Activated CD8-positive, alpha-beta memory T cell treated with anti-CD3 and anti-CD28 coated beads, Interleukin-2, amount 50 U/mL, for 24 hours (primary cell): ENCODE measurements around the gene ZNF140.

Source experiments
- DNase-seq: peaks from one replicate; pipeline ENCODE4 v3.0.0-alpha.2; 2020; ENCODE audit errors: extremely low read depth

Gene ZNF140

DNA sequence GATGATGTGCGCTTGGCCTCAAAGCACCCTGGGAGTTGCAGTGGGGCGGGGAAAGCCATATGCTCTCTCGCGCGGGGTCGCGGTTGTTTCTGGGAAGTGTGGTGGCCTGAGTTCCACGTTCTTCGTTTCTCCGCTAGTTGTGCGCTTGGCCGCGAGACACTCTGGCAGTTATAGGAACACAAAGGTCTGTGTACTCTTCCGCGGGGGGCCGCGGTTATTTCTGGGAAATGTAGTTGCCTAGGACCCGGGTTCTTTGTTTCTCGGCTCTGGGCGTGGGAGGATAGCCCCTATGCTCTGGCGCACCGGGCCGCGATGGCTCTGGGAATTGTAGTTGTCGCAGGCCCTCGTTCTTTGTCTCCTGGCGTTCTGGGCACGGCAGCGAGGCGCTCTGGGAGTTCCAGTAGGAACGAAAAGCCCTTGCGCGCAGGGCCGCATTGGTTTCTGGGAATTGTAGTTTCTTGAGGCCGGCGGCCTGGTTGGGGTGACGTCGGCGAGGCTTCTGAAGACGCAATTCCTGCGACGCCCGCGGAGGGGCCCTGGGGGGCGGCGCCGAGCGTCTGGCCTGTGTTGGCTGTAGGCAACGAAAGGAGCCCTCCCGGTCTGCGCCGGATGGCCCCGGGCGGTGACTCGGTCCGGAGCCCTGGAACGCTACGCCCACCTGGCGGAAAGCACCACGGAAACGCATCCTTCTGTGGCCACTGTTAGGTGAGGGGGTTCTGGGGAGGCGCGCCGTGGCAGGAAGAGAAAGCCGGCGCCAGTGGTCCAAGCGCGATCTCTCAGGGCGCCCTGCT lies at the start of gene ZNF140:
ZNF140 (plus strand) TSS at position 556 of the 791 bp plus-strand sequence. CDS start 398 bp downstream, outside the sequence.
- DNase-seq = peak; percentile 83

DNA sequence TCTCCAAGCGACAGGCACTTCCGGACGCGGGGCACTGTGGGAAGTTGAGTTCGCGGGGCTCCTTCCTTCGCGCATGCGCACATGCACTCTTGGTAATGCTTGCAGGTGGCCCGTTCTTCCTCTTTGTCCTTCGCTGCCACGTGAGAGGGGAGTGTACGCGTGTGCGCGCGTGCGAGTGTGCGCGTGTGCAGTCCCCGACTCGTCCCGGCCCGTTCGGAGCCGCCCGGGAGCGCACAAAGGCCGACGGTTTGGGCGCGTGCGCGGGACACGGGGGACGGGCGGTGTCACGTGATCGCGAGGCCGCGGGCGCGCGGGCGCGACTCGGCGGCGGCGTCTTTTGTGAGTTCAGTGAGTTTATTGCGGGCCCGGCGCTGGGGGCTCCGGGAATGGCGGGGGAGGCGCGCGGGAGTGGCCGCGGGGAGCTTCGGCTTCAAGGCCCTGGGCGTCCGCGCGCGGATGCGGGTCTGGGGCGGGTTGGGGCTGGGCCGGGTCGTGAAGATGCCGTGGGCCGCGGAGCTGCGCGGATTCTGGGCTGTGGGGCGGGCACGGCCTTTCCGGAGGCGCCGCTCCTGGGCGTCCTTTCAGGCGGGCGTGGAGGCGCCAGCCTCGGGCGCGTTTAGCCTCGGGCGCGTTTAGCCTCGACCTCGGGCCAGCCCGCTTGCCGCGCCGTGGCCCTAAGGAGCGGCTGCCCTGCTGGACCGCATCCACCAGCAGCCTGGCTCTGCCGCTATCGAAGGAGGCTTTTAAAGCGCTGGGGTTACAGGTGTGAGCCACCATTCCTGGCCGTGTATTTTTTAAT lies 43.3 kb upstream of the ZNF140 start, which contains the start of gene ZNF84:
ZNF84 (plus strand) TSS at position 303 of the 799 bp plus-strand sequence. CDS start 3,959 bp downstream, outside the sequence.
- peak; percentile 91 for DNase-seq

DNA sequence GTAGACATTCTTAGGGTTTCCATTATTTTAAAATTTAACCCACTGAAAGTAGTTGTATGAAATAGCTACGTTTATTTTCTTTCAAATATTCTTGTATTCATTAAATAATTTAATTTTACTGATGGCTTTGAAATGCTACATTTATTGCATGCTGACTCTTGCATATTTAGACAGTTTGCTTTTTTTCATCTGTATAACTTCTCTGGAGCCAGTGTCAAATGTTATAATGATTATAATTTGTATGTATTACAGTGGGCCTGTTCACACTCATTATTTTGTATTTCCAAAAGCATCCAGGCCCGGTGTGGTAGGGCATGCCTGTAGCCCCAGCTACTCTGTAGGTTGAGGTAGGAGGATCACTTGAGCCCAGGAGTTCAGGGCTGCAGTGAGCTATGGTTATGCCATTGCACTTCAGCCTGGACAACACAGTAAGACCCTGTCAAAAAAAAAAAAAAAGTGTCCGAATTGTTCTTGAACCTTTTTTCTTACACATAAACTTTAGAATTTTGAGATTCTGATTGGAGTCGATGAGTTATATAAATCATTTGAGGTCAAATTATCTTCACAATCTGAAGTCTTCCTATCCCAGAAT lies 42.5 kb upstream of the ZNF140 start:
- DNase-seq = no peak

DNA sequence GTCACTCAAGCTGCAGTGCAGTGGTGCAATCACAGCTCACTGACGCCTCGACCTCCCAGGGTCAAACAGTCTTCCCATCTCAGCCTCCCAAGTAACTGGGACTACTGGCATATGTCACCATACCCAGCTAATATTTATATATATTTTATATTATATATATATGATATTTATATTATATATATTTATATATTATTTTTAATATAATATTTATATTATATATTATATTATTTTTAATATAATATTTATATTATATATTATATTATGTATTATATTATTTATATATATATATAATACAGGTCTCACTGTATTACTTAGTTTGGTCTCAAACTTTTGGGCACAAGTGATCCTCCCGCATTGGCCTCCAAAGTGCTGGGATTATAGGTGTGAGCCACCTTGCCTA lies 34.0 kb upstream of the ZNF140 start:
- DNase-seq = no peak

DNA sequence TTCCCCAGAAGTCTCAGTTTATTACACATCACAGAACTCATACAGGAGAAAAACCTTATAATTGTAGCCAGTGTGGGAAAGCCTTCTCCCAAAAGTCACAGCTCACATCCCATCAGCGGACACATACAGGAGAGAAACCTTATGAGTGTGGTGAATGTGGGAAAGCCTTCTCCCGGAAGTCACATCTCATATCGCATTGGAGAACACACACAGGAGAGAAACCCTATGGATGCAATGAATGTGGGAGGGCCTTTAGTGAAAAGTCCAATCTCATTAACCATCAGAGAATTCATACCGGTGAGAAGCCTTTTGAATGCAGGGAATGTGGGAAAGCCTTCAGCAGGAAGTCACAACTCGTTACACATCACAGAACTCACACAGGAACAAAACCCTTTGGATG lies 23.3 kb upstream of the ZNF140 start:
- DNase-seq = no peak

DNA sequence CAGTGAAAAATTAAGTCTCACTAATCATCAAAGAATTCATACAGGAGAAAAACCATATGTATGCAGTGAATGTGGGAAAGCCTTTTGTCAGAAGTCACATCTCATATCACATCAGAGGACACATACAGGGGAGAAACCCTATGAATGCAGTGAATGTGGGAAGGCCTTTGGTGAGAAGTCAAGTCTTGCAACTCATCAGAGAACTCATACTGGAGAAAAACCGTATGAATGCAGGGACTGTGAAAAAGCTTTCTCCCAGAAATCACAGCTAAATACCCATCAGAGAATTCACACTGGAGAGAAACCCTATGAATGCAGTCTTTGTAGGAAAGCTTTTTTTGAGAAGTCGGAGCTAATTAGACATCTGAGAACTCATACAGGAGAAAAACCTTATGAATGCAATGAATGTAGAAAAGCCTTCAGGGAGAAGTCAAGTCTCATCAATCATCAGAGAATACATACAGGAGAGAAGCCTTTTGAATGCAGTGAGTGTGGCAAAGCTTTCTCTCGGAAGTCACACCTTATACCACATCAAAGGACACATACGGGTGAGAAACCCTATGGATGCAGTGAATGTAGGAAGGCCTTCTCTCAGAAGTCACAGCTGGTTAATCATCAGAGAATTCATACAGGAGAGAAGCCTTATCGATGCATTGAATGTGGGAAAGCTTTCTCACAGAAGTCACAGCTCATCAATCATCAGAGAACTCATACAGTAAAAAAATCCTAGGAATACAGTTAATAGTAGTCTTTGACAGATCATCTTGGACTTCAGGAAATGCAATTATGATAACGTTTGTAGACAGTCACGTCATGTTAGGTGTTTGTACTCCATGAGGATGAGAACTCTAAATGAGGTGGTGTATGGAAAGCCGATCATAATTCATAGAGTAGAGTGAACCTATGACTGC lies 22.3 kb upstream of the ZNF140 start:
- no peak for DNase-seq

DNA sequence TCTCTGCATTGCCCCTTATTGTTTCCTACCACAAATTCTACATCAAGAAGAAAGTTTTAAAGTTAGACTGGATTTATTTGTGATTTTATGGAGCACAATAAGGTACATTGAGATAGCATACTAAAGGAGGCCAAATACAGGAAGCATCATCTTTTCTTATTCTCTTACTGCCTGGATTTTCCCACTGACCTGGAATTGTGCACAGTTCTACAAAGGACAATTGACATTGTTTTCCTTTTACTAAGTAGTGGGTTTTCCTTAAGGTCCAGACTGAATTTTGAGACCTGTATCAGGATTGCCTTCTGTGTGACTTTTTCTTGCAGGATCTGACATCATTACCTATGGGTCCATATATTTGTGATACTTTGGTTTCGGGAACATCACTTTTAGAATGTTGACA lies 18.8 kb upstream of the ZNF140 start:
- no peak for DNase-seq

DNA sequence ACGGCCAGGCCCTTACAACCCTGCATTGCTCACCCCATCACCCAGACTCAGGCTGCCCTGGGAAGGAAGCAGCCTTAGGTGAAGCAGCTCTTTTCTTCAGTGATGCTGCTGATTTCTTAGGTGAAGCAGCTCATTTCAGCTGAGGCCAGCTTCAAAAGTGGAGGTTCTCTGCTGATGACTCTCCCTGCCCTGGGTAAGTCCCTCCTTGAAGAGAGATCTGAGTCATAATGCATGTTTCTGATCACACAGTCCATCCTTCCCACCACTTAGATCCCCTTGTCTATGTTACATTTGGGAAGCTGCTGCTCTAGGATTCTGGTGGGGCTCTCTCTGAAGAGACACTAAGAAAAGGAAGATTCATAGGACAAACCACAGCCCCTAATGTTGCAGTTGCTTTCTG lies 17.2 kb upstream of the ZNF140 start:
- no peak for DNase-seq

- DNase-seq = no peak
Observed at GRCh38 chr12:133073836-133074235, 6.9 kb upstream of the ZNF140 start.

GRCh38 chr12:133080026-133080367 lies 726 bp upstream of the ZNF140 start:
- DNase-seq = peak; percentile 92

DNA sequence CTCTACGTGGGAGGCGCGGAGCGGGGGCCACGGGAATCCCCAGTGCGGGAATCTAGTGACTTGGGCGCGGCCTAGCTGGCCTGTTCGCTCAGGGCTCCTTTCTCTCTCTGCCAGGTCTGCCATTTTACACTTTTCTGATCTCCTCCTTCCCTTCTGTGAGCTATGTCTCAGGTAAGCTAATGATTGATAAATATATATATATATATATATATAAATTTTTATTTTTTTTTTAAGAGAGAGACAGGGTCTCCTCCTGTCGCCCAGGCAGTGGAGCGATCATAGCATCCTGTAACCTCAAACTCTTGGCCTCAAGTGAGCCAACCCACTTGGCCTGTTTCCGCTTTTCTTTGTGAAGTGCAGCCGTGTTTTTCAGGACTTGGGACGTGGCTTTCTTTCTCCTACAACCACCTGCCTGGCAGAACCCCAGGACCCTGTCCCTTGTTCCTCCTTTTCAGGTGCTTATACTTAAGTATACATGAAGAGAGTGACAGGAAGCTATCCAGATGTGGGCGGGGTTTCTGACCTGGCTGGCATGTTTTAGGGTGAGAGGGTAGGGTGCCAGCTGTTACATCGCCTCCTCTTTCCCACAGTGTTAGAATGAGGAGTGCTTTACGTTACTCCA lies 547 bp downstream of the ZNF140 start:
- no peak for DNase-seq

- DNase-seq = no peak
Observed at GRCh38 chr12:133083345-133083744, 2.6 kb downstream of the ZNF140 start.

DNA sequence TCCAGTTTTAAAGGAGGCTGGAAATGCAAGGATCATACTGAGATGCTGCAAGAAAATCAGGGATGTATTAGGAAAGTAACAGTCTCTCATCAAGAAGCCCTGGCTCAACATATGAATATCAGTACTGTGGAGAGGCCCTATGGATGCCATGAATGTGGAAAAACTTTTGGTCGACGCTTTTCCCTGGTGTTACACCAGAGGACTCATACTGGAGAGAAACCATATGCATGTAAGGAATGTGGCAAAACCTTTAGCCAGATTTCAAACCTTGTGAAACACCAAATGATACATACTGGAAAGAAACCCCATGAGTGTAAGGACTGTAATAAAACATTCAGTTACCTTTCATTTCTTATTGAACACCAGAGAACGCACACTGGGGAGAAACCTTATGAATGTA lies 24.9 kb downstream of the ZNF140 start:
- DNase-seq = no peak

DNA sequence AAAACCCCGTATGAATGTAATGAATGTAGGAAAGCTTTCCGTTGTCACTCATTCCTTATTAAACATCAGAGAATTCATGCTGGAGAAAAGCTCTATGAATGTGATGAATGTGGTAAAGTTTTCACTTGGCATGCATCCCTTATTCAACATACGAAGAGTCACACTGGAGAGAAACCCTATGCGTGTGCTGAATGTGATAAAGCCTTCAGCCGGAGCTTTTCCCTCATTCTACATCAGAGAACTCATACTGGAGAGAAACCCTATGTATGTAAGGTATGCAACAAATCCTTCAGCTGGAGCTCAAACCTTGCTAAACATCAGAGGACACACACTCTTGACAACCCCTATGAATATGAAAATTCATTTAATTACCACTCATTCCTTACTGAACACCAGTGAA lies 25.5 kb downstream of the ZNF140 start:
- no peak for DNase-seq

- no peak for DNase-seq
Observed at GRCh38 chr12:133107121-133107520, 26.4 kb downstream of the ZNF140 start.

GRCh38 chr12:133108150-133108549 lies 27.4 kb downstream of the ZNF140 start:
- no peak for DNase-seq

- DNase-seq = no peak
Observed at GRCh38 chr12:133120385-133121191, 39.9 kb downstream of the ZNF140 start.

DNA sequence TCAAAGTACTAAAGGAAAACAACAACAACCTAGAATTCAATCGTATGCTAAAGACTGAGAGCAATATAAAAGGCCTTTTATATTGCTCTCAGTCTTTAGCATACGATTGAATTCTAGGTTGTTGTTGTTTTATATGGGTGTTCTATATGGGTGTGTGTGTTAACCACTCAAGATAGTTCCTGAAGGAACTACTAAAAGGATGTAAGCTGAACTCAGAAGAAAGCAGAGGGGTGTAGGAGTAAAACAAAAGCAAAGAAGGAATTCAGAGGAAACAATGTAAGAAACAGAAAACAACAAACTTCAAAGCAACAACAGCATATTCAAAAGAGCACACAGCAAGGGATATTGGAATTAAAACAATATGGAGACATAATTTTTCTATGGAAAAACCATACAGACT lies 44.0 kb downstream of the ZNF140 start:
- no peak for DNase-seq

- no peak for DNase-seq
Observed at GRCh38 chr12:133129368-133130037, 48.8 kb downstream of the ZNF140 start.
